KG1 (cell line): ENCODE data around the gene ATG2B.
"Not testable (repeated sequence)": the region's sequence is repeated elsewhere in the genome, so short reads cannot be mapped to it uniquely, and the experiment has no call there.

ENCODE experiments used
- DNase-seq: peaks from one replicate; lab custom pipeline; 2025; lab: John Stamatoyannopoulos, UW

The ATG2B gene

GRCh38 chr14:96252999-96253539 lies 110.1 kb downstream of the ATG2B start:
- DNase-seq, result no peak

GRCh38 chr14:96252323-96252998 lies 110.7 kb downstream of the ATG2B start:
- no peak for DNase-seq

GRCh38 chr14:96251656-96252155 lies 111.4 kb downstream of the ATG2B start:
- no peak for DNase-seq

GRCh38 chr14:96250485-96250884 lies 112.7 kb downstream of the ATG2B start:
- no peak for DNase-seq

- DNase-seq, result peak; percentile 7
Observed at GRCh38 chr14:96249029-96249428, 114.1 kb downstream of the ATG2B start.

GRCh38 chr14:96247031-96247430 lies 116.1 kb downstream of the ATG2B start:
- DNase-seq, result no peak

- DNase-seq, result no peak
Observed at GRCh38 chr14:96246539-96246847, 116.6 kb downstream of the ATG2B start.

- DNase-seq, result no peak
Observed at GRCh38 chr14:96245710-96246538, 117.2 kb downstream of the ATG2B start.

GRCh38 chr14:96245074-96245473 lies 118.1 kb downstream of the ATG2B start:
- not testable (repeated sequence) for DNase-seq

GRCh38 chr14:96243785-96244184 lies 119.4 kb downstream of the ATG2B start:
- no peak for DNase-seq

GRCh38 chr14:96242126-96242525 lies 121.0 kb downstream of the ATG2B start:
- no peak for DNase-seq

- no peak for DNase-seq
Observed at GRCh38 chr14:96240641-96241040, 122.5 kb downstream of the ATG2B start.

- no peak for DNase-seq
Observed at GRCh38 chr14:96239711-96240141, 123.4 kb downstream of the ATG2B start.

GRCh38 chr14:96238676-96239265 lies 124.4 kb downstream of the ATG2B start:
- DNase-seq, result no peak

GRCh38 chr14:96237641-96238040 lies 125.5 kb downstream of the ATG2B start:
- DNase-seq, result no peak

GRCh38 chr14:96235426-96235825 lies 127.7 kb downstream of the ATG2B start:
- DNase-seq, result no peak

GRCh38 chr14:96233661-96234060 lies 129.5 kb downstream of the ATG2B start:
- no peak for DNase-seq

GRCh38 chr14:96232506-96232905 lies 130.6 kb downstream of the ATG2B start:
- no peak for DNase-seq

GRCh38 chr14:96231526-96232130 lies 131.5 kb downstream of the ATG2B start:
- no peak for DNase-seq

- no peak for DNase-seq
Observed at GRCh38 chr14:96231056-96231455, 132.1 kb downstream of the ATG2B start.

GRCh38 chr14:96229315-96229714 lies 133.8 kb downstream of the ATG2B start:
- DNase-seq, result no peak
